Right kidney (tissue), 1 donor: ENCODE results near the gene PUM2.

ENCODE experiments used
- DNase-seq: peaks from one replicate; pipeline ENCODE4 v3.0.0-alpha.2; 2016

The PUM2 gene

GRCh38 chr2:20346565-20347381 lies 3.9 kb downstream of the PUM2 start:
- DNase-seq, result no peak

- no peak for DNase-seq
Measured at GRCh38 chr2:20343128-20343527, 7.5 kb downstream of the PUM2 start.

- DNase-seq, result no peak
Measured at GRCh38 chr2:20339012-20339411, 11.6 kb downstream of the PUM2 start.

- DNase-seq, result no peak
Measured at GRCh38 chr2:20334605-20335203, 15.9 kb downstream of the PUM2 start.

- DNase-seq, result no peak
Measured at GRCh38 chr2:20333738-20334137, 16.9 kb downstream of the PUM2 start.

- no peak for DNase-seq
Measured at GRCh38 chr2:20330192-20330591, 20.5 kb downstream of the PUM2 start.

GRCh38 chr2:20327370-20327769 lies 23.3 kb downstream of the PUM2 start:
- no peak for DNase-seq

GRCh38 chr2:20326163-20326780 lies 24.4 kb downstream of the PUM2 start:
- no peak for DNase-seq

GRCh38 chr2:20322527-20323300 lies 27.9 kb downstream of the PUM2 start:
- no peak for DNase-seq

- no peak for DNase-seq
Measured at GRCh38 chr2:20317690-20318089, 33.0 kb downstream of the PUM2 start.

- DNase-seq, result no peak
Measured at GRCh38 chr2:20317197-20317596, 33.4 kb downstream of the PUM2 start.

- no peak for DNase-seq
Measured at GRCh38 chr2:20314562-20315501, 35.8 kb downstream of the PUM2 start.

- no peak for DNase-seq
Measured at GRCh38 chr2:20313659-20314058, 37.0 kb downstream of the PUM2 start.

GRCh38 chr2:20309001-20309400 lies 41.6 kb downstream of the PUM2 start:
- no peak for DNase-seq

GRCh38 chr2:20307311-20307710 lies 43.3 kb downstream of the PUM2 start:
- DNase-seq, result no peak

- no peak for DNase-seq
Measured at GRCh38 chr2:20304411-20304810, 46.2 kb downstream of the PUM2 start.

GRCh38 chr2:20303966-20304365 lies 46.7 kb downstream of the PUM2 start:
- DNase-seq, result no peak

- DNase-seq, result no peak
Measured at GRCh38 chr2:20302019-20302418, 48.6 kb downstream of the PUM2 start.

- DNase-seq, result no peak
Measured at GRCh38 chr2:20300656-20301055, 50.0 kb downstream of the PUM2 start.

GRCh38 chr2:20299113-20299512 lies 51.5 kb downstream of the PUM2 start:
- no peak for DNase-seq

GRCh38 chr2:20294231-20294630 lies 56.4 kb downstream of the PUM2 start:
- DNase-seq, result no peak

- no peak for DNase-seq
Measured at GRCh38 chr2:20292984-20293383, 57.7 kb downstream of the PUM2 start.
